IPS-15b (cell line): Measurements from ENCODE around the gene HPS5.

Experiments used
- H3K27me3 ChIP-seq: one replicate; pipeline ENCODE4 v1.6.1; 2013; ENCODE audit warnings: low read length; ENCODE audit not compliant: control insufficient read depth, insufficient read depth
- H3K36me3 ChIP-seq: one replicate; pipeline ENCODE4 v1.6.1; 2013; ENCODE audit warnings: low read length; ENCODE audit not compliant: control insufficient read depth, insufficient read depth
- H3K4me1 ChIP-seq: one replicate; pipeline ENCODE4 v1.6.1; 2013; ENCODE audit warnings: mild to moderate bottlenecking, low read length; ENCODE audit not compliant: control insufficient read depth, insufficient read depth
- H3K4me3 ChIP-seq: one replicate; pipeline ENCODE4 v1.5.1; 2013; ENCODE audit warnings: low read depth, low read length
- H3K9ac ChIP-seq: one replicate; pipeline ENCODE4 v1.6.1; 2013; ENCODE audit warnings: low read depth, mild to moderate bottlenecking, low read length
- H3K9me3 ChIP-seq: one replicate; pipeline ENCODE4 v1.6.1; 2013; ENCODE audit warnings: mild to moderate bottlenecking, low read length; ENCODE audit not compliant: control insufficient read depth, insufficient read depth

The HPS5 gene

GRCh38 chr11:18245396-18245795, 76.5 kb downstream of the HPS5 start:
- Histone ChIP-seq H3K36me3 (no peaks in the 10 kb centered on the region), H3K9ac (no peak overlapping the region), H3K9me3 (no peaks in the 10 kb centered on the region), H3K4me1 (no peaks in the 10 kb centered on the region), H3K4me3 (no peak overlapping the region), H3K27me3 (no peaks in the 10 kb centered on the region)

DNA sequence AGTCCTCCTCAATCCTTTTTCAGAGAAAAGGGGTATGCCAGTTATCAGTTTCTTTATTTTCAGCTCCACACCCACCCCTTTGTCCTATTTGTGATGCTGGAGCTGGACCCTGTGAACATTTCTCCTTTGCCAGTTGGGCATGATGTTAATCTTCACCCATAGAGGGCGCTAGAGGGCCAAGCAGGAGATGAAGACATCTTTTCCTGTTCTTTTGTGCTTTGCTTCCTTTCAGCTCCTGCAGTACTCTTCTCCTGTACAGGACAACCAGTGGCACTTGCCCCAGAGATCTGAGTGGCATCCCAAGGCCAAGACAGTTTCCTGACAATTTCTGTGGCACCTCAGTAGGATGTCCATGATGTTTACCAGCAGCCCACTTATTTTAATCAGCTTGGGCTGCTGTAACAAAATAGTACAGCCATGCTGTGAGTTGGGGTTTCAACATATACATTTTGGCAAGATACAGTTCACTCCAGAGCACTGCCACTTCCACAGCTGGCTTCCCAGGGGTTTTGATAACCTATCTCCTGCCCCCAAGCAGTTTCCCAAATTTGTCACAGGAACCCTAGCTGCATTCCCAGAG, 78.1 kb downstream of the HPS5 start:
- H3K9me3 ChIP-seq, result no peaks in the 10 kb centered on the region
- H3K27me3 ChIP-seq, result peaks cover 2% of the 10 kb centered on the region
- no peak overlapping the region for H3K9ac ChIP-seq
- no peaks in the 10 kb centered on the region for H3K36me3 ChIP-seq
- no peaks in the 10 kb centered on the region for H3K4me1 ChIP-seq
- H3K4me3 ChIP-seq, result no peak overlapping the region

DNA sequence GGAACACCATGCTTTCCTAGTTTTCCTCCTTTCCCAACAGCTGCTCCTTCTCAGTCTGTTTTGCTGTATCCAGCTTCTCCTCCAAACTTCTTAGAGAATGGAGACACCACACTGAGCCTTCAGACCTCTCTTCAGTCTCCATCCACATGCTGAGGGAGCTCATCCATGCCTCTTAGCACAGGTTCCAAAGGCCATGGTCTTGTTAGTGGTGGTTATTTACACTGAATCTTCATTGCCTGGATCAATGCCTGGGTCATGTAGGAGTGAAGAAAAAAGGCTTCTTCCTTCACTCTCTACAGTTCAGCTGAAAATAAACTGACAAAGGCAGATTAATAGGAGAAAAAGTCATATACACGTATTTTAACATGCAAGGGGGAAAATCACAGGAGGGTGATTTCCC, 82.3 kb downstream of the HPS5 start:
- H3K4me1 ChIP-seq, result no peaks in the 10 kb centered on the region
- H3K27me3 ChIP-seq, result peaks cover 2% of the 10 kb centered on the region
- no peaks in the 10 kb centered on the region for H3K36me3 ChIP-seq
- H3K9me3 ChIP-seq, result no peaks in the 10 kb centered on the region
- no peak overlapping the region for H3K9ac ChIP-seq
- H3K4me3 ChIP-seq, result no peak overlapping the region

DNA sequence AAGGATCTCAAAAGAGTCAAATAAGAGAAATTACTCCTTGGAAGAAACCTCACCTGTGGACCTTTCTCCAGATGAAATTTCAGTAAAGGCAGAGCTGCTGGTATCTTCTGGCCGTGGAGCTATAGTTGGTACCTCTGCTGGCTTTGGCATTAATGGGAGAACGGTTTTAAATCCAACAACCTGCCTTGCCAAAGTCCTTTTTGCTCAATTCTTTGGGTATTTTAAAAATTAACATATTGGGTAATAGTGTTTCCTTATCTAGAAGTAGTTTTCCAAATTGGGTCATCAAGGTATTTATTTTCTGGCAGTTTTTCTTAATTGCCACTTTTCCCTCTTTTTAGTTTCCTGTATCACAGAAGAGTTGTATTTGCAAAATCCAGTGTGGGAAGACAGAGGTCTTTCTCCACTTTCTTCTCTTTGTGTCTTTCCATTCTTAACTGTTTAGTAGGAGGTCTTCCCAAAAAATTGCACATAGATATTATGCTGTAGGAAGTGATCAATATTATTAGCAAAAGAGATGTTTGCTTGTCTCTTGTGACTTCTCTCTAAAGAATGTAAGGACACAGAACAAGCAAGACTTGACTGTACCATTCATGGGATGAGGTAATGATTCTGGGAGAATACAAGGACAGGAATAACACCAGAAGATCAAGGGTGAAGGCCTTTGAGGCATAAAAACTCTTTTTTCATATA, 85.1 kb downstream of the HPS5 start, which contains the start of gene SAA4:
Gene SAA4, minus strand, starts transcription at position 139 of the 693 bp plus-strand sequence. CDS start 876 bp downstream, outside the sequence.
- H3K4me1 ChIP-seq, result no peaks in the 10 kb centered on the region
- H3K36me3 ChIP-seq, result no peaks in the 10 kb centered on the region
- H3K9me3 ChIP-seq, result no peaks in the 10 kb centered on the region
- H3K4me3 ChIP-seq, result no peak within 1 kb of the TSS
- no peak within 1 kb of the TSS for H3K9ac ChIP-seq
- H3K27me3 ChIP-seq, result peaks cover 2% of the 10 kb centered on the region

GRCh38 chr11:18235394-18236334, 86.3 kb downstream of the HPS5 start:
- H3K36me3 ChIP-seq, result no peaks in the 10 kb centered on the region
- H3K4me3 ChIP-seq, result no peak overlapping the region
- H3K27me3 ChIP-seq, result peaks cover 2% of the 10 kb centered on the region
- H3K4me1 ChIP-seq, result no peaks in the 10 kb centered on the region
- H3K9me3 ChIP-seq, result no peaks in the 10 kb centered on the region
- H3K9ac ChIP-seq, result no peak overlapping the region

DNA sequence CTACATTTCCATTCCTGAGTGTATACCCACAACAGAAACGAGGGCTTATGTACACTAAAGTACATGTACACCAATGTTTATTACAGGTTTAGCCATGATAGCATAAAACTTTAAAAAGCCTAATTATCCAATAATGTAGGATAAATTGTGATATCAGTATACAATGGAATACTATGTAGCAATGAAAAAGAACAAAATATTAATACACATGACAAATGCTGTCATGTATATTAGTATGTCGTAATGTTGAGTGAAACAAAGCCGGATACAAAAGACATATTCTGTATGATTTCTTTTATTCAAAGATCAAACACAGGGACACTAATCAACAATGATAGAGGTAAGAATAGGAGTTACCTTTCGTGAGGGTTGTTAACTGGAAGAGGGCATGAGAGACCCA, 88.0 kb downstream of the HPS5 start:
- Histone ChIP-seq H3K9me3 (no peaks in the 10 kb centered on the region), H3K27me3 (no peaks in the 10 kb centered on the region), H3K36me3 (no peaks in the 10 kb centered on the region), H3K9ac (no peak overlapping the region), H3K4me3 (no peak overlapping the region), H3K4me1 (no peaks in the 10 kb centered on the region)

DNA sequence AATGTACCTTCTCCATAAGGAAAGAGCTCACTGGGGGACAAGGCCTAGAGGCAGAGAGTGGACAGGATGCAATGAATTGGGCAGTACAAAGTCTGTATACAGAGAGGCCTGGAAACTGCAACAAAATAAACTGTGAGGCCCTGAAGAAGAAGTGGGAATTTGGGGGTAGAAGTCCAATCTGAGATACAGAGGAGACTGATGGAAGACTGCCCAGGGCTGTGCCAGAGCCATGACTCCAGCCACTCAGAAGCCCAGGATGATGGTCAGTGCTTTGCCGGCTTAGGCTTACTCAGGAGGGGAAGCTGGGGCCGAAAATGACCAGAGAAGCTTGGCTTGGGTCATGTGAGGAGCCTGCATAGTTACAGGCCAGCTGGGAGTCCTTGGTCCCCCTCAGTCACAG, 91.1 kb downstream of the HPS5 start:
- H3K4me3 ChIP-seq, result no peak overlapping the region
- no peaks in the 10 kb centered on the region for H3K27me3 ChIP-seq
- H3K9ac ChIP-seq, result no peak overlapping the region
- no peaks in the 10 kb centered on the region for H3K4me1 ChIP-seq
- H3K36me3 ChIP-seq, result no peaks in the 10 kb centered on the region
- no peaks in the 10 kb centered on the region for H3K9me3 ChIP-seq

DNA sequence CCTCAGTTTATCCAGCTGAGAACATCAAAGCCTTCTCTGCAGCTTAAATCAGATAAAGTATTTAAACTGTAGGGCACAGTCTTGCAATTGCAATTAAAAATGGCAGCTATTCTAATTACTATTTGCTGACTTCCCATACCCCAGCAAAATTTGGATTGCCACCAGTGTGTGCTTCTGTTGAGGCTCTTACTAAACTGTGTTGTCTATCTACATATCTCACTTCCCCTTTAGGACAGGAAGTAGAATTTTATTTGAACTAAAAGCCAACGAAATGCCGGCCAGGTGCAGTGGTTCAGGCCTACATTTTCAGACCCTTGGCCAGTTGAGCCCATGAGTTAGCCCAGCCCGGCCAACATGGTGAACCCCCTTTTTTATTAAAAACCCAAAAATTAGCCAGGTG, 92.4 kb downstream of the HPS5 start:
- no peak overlapping the region for H3K4me3 ChIP-seq
- no peak overlapping the region for H3K9ac ChIP-seq
- H3K27me3 ChIP-seq, result no peaks in the 10 kb centered on the region
- H3K4me1 ChIP-seq, result no peaks in the 10 kb centered on the region
- H3K9me3 ChIP-seq, result no peaks in the 10 kb centered on the region
- no peaks in the 10 kb centered on the region for H3K36me3 ChIP-seq
